Omental fat pad (tissue), 4 donors: ENCODE data around the gene LRRC10. TPM values are rescaled to one million over a fixed set of nuclear protein-coding genes. Genes with fewer than 3 reads are reported as not detected.

Experiments
- ATAC-seq: fragments of 150-250 bp; one replicate; pipeline ENCODE4 v1.9.1; 2016; ENCODE audit warnings: mild to moderate bottlenecking, moderate library complexity; ENCODE audit not compliant: low FRiP score
- DNase-seq: peaks from one replicate; pipeline ENCODE4 v3.0.0-alpha.2; 2019; ENCODE audit warnings: low spot score
- total RNA-seq, 4 donors: library from RNA; depleted of rRNA; stranded (reverse); fragments of >200 nt; gene quantifications; one replicate each; pipeline ENCODE4 v1.1.0, GENCODE V29; 2016
- TF ChIP-seq, protein P1 (sequence below), 3 donors: fragments of 450-650 bp; IDR thresholded peaks; one replicate each; pipeline ENCODE4 v1.5.1; 2016 to 2017; ENCODE audit warnings: antibody characterized with exemption in 3 of 3, mild to moderate bottlenecking in 3 of 3, moderate library complexity in 2 of 3

LRRC10 gene
- total RNA-seq, 4 donors from 2014 or later, result not detected

DNA sequence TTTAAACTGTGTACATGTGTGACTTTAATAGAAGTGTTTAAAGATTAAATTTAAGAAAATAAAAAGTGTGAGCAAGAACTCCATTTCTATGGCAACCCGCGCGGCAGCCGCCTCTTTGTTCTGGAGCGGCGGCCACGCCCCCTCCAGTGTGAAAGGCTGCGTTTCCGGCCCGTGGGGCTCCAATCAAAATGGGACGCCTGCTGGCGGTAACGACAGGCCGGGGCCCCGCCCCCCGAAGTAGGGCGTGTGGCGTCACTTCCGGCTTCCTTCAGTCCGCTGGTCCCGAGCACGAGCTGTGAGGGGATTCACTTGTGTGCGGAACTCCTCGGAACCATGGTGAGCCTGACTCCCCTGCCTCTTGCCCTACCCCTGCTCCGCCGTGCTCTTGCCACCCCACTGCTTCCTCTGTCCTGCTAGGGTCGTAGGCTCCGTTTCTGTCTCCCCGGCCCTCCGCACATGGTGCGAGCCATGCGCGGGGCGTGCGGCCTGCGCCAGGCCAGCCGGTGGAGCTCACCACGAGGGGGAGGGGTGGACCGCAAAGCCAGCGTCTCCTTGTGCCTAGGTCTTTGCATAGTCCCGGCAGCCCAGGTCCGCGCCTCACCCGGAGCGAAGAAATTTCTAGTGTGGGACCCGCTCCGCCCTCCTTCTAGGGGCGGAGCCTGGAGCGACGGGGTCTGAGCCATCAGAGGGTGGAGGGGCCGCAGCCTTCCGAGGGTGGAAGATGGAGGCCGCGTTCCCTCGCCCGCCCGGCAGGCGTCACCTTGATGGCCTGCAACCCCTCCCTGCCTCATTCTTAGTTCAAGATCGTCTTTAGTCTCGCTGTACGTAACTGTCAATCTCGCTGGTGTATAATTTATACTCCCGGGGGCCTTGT lies 25.3 kb downstream of the LRRC10 start, which contains the start of gene CCT2:
TSS of gene CCT2 (plus strand) at position 271 of the 874 bp plus-strand sequence. CDS start at position 334, 63 bp downstream.
- ATAC-seq (peak; percentile 98), DNase-seq (peak; percentile 87)
- TF ChIP-seq, protein P1, sequence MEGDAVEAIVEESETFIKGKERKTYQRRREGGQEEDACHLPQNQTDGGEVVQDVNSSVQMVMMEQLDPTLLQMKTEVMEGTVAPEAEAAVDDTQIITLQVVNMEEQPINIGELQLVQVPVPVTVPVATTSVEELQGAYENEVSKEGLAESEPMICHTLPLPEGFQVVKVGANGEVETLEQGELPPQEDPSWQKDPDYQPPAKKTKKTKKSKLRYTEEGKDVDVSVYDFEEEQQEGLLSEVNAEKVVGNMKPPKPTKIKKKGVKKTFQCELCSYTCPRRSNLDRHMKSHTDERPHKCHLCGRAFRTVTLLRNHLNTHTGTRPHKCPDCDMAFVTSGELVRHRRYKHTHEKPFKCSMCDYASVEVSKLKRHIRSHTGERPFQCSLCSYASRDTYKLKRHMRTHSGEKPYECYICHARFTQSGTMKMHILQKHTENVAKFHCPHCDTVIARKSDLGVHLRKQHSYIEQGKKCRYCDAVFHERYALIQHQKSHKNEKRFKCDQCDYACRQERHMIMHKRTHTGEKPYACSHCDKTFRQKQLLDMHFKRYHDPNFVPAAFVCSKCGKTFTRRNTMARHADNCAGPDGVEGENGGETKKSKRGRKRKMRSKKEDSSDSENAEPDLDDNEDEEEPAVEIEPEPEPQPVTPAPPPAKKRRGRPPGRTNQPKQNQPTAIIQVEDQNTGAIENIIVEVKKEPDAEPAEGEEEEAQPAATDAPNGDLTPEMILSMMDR (IDR thresholded peaks at IDR 0.05), result no peak

GRCh38 chr12:69583203-69583602 lies 27.5 kb downstream of the LRRC10 start:
- TF ChIP-seq, protein P1 (IDR thresholded peaks at IDR 0.05), result no peak
- DNase-seq, result no peak
- ATAC-seq, result no peak

- TF ChIP-seq, protein P1 (IDR thresholded peaks at IDR 0.05), result no peak
- DNase-seq (no peak), ATAC-seq (no peak)
Observed at GRCh38 chr12:69580074-69580473, 30.6 kb downstream of the LRRC10 start.

DNA sequence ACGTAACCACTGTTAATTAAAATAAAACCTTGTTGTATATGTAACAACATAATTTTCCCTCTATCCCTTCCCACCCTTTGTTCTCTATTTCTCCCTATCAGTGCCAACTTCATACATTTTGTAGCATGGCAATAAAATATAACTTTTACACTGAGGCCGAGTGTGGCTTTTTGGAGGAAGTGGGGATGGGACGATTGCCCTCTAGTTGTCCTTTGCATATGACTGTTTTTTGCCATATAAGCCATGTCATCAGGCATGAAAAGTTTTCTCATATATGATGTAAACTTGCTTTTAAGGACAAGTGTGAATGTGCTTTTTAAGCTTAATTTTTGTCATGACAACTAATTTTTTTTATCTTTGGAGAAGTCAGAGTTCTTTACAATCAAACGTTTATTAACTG lies 31.7 kb downstream of the LRRC10 start:
- DNase-seq, result no peak
- ATAC-seq, result no peak
- TF ChIP-seq, protein P1 (IDR thresholded peaks at IDR 0.05), result no peak

GRCh38 chr12:69578283-69578682 lies 32.4 kb downstream of the LRRC10 start:
- DNase-seq, result no peak

GRCh38 chr12:69575346-69575745 lies 35.4 kb downstream of the LRRC10 start:
- ATAC-seq (no peak), DNase-seq (no peak)
- TF ChIP-seq, protein P1 (IDR thresholded peaks at IDR 0.05), result no peak

More at GRCh38 chr12:69578283-69578682, 32.4 kb downstream of the LRRC10 start:
- no peak for ATAC-seq
- TF ChIP-seq, protein P1 (IDR thresholded peaks at IDR 0.05), result no peak
